GM20431 (cell line): ENCODE results near the gene PIK3R5.

Experiments used
- in situ Hi-C: fragments of 300-500 bp; cut with MseI, MboI; formaldehyde crosslinking; loops from one replicate; pipeline ENCODE4 v1.15.0; 2020; ENCODE audit warnings: low sequenced_read_pairs; ENCODE audit not compliant: unreplicated experiment

PIK3R5 gene

GRCh38 chr17:8841844-8842243 lies 123.7 kb downstream of the PIK3R5 start:
- in situ Hi-C loops = no loop called here

- in situ Hi-C loops = no loop called here
Measured at GRCh38 chr17:8839410-8839935, 126.0 kb downstream of the PIK3R5 start.

GRCh38 chr17:8838551-8839095 lies 126.9 kb downstream of the PIK3R5 start:
- in situ Hi-C loops = no loop called here

GRCh38 chr17:8837563-8838075 lies 127.9 kb downstream of the PIK3R5 start:
- in situ Hi-C loops = no loop called here

- in situ Hi-C loops = no loop called here
Measured at GRCh38 chr17:8836821-8837562, 128.5 kb downstream of the PIK3R5 start.

GRCh38 chr17:8835631-8836364 lies 129.7 kb downstream of the PIK3R5 start:
- in situ Hi-C loops = no loop called here

- in situ Hi-C loops = no loop called here
Measured at GRCh38 chr17:8835106-8835505, 130.4 kb downstream of the PIK3R5 start.

- in situ Hi-C loops = no loop called here
Measured at GRCh38 chr17:8832711-8833352, 132.7 kb downstream of the PIK3R5 start.

GRCh38 chr17:8831234-8831849 lies 134.2 kb downstream of the PIK3R5 start:
- in situ Hi-C loops = no loop called here

- in situ Hi-C loops = no loop called here
Measured at GRCh38 chr17:8830141-8830540, 135.4 kb downstream of the PIK3R5 start.

GRCh38 chr17:8829036-8829941 lies 136.2 kb downstream of the PIK3R5 start:
- in situ Hi-C loops = no loop called here
